HEK293 (cell line): ENCODE data around the gene LY6G5C.

Source experiments
- CTCF ChIA-PET: fragments of 350-600 bp; formaldehyde crosslinking; extraction: SDS; loops from one replicate; lab custom pipeline; 2021; ENCODE audit warnings: antibody characterized with exemption; lab: Yijun Ruan, JAX
- POLR2A ChIA-PET: fragments of 300-600 bp; formaldehyde crosslinking; extraction: SDS; loops from one replicate; lab custom pipeline; 2020; ENCODE audit warnings: antibody characterized with exemption, inconsistent platforms; lab: Yijun Ruan, JAX
- H3K27ac ChIP-seq: fragments of 200-500 bp; sonication (Bioruptor generic); 2 replicates; pipeline ENCODE4 v1.5.1; 2014; ENCODE audit warnings: low read depth, low read length, control low read depth, inconsistent platforms; ENCODE audit errors: extremely low read depth
- H3K36me3 ChIP-seq, 2 experiments: fragments of 200-500 bp in 1 of 2; sonication (Bioruptor generic) in 1 of 2; 1 replicate in 1 of 2; 2 replicates in 1 of 2; pipeline ENCODE4 v1.5.1; 2014 to 2017; ENCODE audit warnings: inconsistent platforms in 2 of 2, low read length in 2 of 2; ENCODE audit not compliant: control insufficient read depth in 2 of 2, insufficient read depth in 1 of 2
- H3K4me1 ChIP-seq: fragments of 200-500 bp; sonication (Bioruptor generic); 2 replicates; pipeline ENCODE4 v1.5.1; 2014; ENCODE audit warnings: mild to moderate bottlenecking, low read length, inconsistent platforms; ENCODE audit not compliant: control insufficient read depth, insufficient read depth
- H3K4me3 ChIP-seq: 2 replicates; pipeline ENCODE4 v1.5.1; 2011; ENCODE audit warnings: low read depth, mild to moderate bottlenecking, control low read depth, low read length, moderate library complexity
- H3K9me3 ChIP-seq: fragments of 200-500 bp; sonication (Bioruptor generic); 2 replicates; pipeline ENCODE4 v1.5.1; 2014; ENCODE audit warnings: low read depth, low read length, inconsistent platforms; ENCODE audit not compliant: control insufficient read depth, insufficient read depth
- HOXD13 ChIP-seq: sonication (generic); formaldehyde crosslinking; IDR thresholded peaks from 2 replicates; pipeline ENCODE4 v1.8.0; 2022; ENCODE audit warnings: missing genetic modification reagents, borderline replicate concordance
- KLF9 ChIP-seq: fragments of 450-650 bp; formaldehyde crosslinking; IDR thresholded peaks from 2 replicates; pipeline ENCODE4 v1.5.1; 2016; ENCODE audit warnings: missing biosample characterization, missing genetic modification characterization, low read depth
- MEIS1 ChIP-seq: sonication (generic); formaldehyde crosslinking; IDR thresholded peaks from 2 replicates; pipeline ENCODE4 v1.8.1; 2022; ENCODE audit warnings: missing genetic modification reagents, mild to moderate bottlenecking, borderline replicate concordance
- OSR2 ChIP-seq: fragments of 450-650 bp; formaldehyde crosslinking; IDR thresholded peaks from 2 replicates; pipeline ENCODE4 v1.5.1; 2016; ENCODE audit warnings: missing biosample characterization, missing genetic modification characterization
- SCRT2 ChIP-seq: fragments of 450-650 bp; formaldehyde crosslinking; IDR thresholded peaks from 2 replicates; pipeline ENCODE4 v1.5.1; 2016; ENCODE audit warnings: missing biosample characterization, missing genetic modification characterization
- ZBTB20 ChIP-seq: fragments of 450-650 bp; formaldehyde crosslinking; IDR thresholded peaks from 2 replicates; pipeline ENCODE4 v1.5.1; 2016; ENCODE audit warnings: missing biosample characterization, missing genetic modification characterization
- ZNF112 ChIP-seq: fragments of 450-650 bp; formaldehyde crosslinking; IDR thresholded peaks from 2 replicates; pipeline ENCODE4 v1.5.0; 2017; ENCODE audit warnings: missing biosample characterization, missing genetic modification characterization
- ZNF114 ChIP-seq: fragments of 450-650 bp; formaldehyde crosslinking; IDR thresholded peaks from 2 replicates; pipeline ENCODE4 v1.5.0; 2017; ENCODE audit warnings: missing biosample characterization, missing genetic modification characterization
- ZNF140 ChIP-seq: fragments of 450-650 bp; formaldehyde crosslinking; IDR thresholded peaks from 2 replicates; pipeline ENCODE4 v1.5.1; 2016; ENCODE audit warnings: missing biosample characterization, missing genetic modification characterization
- ZNF146 ChIP-seq: fragments of 450-650 bp; formaldehyde crosslinking; IDR thresholded peaks from 2 replicates; pipeline ENCODE4 v1.5.1; 2016; ENCODE audit warnings: missing biosample characterization, missing genetic modification characterization
- ZNF184 ChIP-seq: fragments of 450-650 bp; IDR thresholded peaks from 2 replicates; pipeline ENCODE4 v1.5.1; 2018; ENCODE audit warnings: missing biosample characterization, mild to moderate bottlenecking, missing genetic modification characterization
- ZNF221 ChIP-seq: fragments of 450-650 bp; formaldehyde crosslinking; IDR thresholded peaks from 2 replicates; pipeline ENCODE4 v1.5.1; 2017; ENCODE audit warnings: missing biosample characterization, missing genetic modification characterization, borderline replicate concordance
- ZNF341 ChIP-seq: fragments of 450-650 bp; formaldehyde crosslinking; IDR thresholded peaks from 2 replicates; pipeline ENCODE4; 2016; ENCODE audit warnings: low read depth, missing biosample characterization, missing genetic modification characterization
- ZNF362 ChIP-seq: fragments of 450-650 bp; formaldehyde crosslinking; IDR thresholded peaks from 2 replicates; pipeline ENCODE4 v1.5.1; 2016; ENCODE audit warnings: missing biosample characterization, missing genetic modification characterization
- ZNF404 ChIP-seq: fragments of 450-650 bp; formaldehyde crosslinking; IDR thresholded peaks from 2 replicates; pipeline ENCODE4 v1.5.1; 2017; ENCODE audit warnings: missing biosample characterization, missing genetic modification characterization
- ZNF513 ChIP-seq: fragments of 450-650 bp; IDR thresholded peaks from 2 replicates; pipeline ENCODE4 v1.5.1; 2018; ENCODE audit warnings: missing biosample characterization, missing genetic modification characterization
- ZNF529 ChIP-seq: fragments of 450-650 bp; formaldehyde crosslinking; IDR thresholded peaks from 2 replicates; pipeline ENCODE4 v1.5.1; 2017; ENCODE audit warnings: missing genetic modification characterization, missing biosample characterization; ENCODE audit not compliant: insufficient replicate concordance
- ZNF561 ChIP-seq: fragments of 450-650 bp; IDR thresholded peaks from 2 replicates; pipeline ENCODE4 v1.5.1; 2018; ENCODE audit warnings: missing biosample characterization, missing genetic modification characterization, borderline replicate concordance
- ZNF621 ChIP-seq: fragments of 450-650 bp; formaldehyde crosslinking; IDR thresholded peaks from 2 replicates; pipeline ENCODE4 v1.5.1; 2017; ENCODE audit warnings: missing biosample characterization, missing genetic modification characterization
- ZNF677 ChIP-seq: fragments of 450-650 bp; IDR thresholded peaks from 2 replicates; pipeline ENCODE4 v1.5.0; 2018; ENCODE audit warnings: missing biosample characterization, mild to moderate bottlenecking, missing genetic modification characterization, moderate library complexity
- ZNF707 ChIP-seq: fragments of 450-650 bp; formaldehyde crosslinking; IDR thresholded peaks from 2 replicates; pipeline ENCODE4 v1.5.1; 2016; ENCODE audit warnings: missing biosample characterization, missing genetic modification characterization
- ZNF776 ChIP-seq: fragments of 450-650 bp; formaldehyde crosslinking; IDR thresholded peaks from 2 replicates; pipeline ENCODE4 v1.5.0; 2017; ENCODE audit warnings: missing biosample characterization, missing genetic modification characterization, borderline replicate concordance
- ZSCAN16 ChIP-seq: fragments of 450-650 bp; formaldehyde crosslinking; IDR thresholded peaks from 2 replicates; pipeline ENCODE4 v1.5.1; 2016; ENCODE audit warnings: missing biosample characterization, missing genetic modification characterization
- ZSCAN18 ChIP-seq: fragments of 450-650 bp; formaldehyde crosslinking; IDR thresholded peaks from 2 replicates; pipeline ENCODE4 v1.5.1; 2016; ENCODE audit warnings: missing biosample characterization, missing genetic modification characterization
- ZSCAN4 ChIP-seq: fragments of 450-650 bp; formaldehyde crosslinking; IDR thresholded peaks from 2 replicates; pipeline ENCODE4 v1.5.1; 2017; ENCODE audit warnings: missing biosample characterization, missing genetic modification characterization
- TF ChIP-seq, protein P1 (sequence below): fragments of 450-650 bp; formaldehyde crosslinking; IDR thresholded peaks from 2 replicates; pipeline ENCODE4 v1.5.1; 2016; ENCODE audit warnings: missing biosample characterization, missing genetic modification characterization
- TF ChIP-seq, protein P2 (sequence below): IDR thresholded peaks from 2 replicates; pipeline ENCODE4 v1.6.1; 2011; ENCODE audit warnings: mild to moderate bottlenecking, low read depth, low read length, borderline replicate concordance

The LY6G5C gene

GRCh38 chr6:31692886-31693285, 12.0 kb upstream of the LY6G5C start:
- Histone ChIP-seq H3K36me3 (peaks cover 0 to 73% of the 10 kb centered on the region in 2 experiments; a peak in 2 of 3 replicates), H3K4me1 (no peaks in the 10 kb centered on the region), H3K9me3 (no peaks in the 10 kb centered on the region), H3K4me3 (no peak overlapping the region), H3K27ac (no peak overlapping the region)
- no peak for TF ChIP-seq ZSCAN16 (tag by site-specific recombination)
- no peak for TF ChIP-seq ZSCAN18 (tag by site-specific recombination)
- TF ChIP-seq ZNF707 (tag by site-specific recombination), result no peak
- no peak for TF ChIP-seq SCRT2
- no peak for TF ChIP-seq ZNF146 (tag by site-specific recombination)
- no peak for TF ChIP-seq ZNF621 (tag by site-specific recombination)
- TF ChIP-seq ZSCAN4 (tag by site-specific recombination), result no peak
- TF ChIP-seq ZNF140, result no peak
- no peak for TF ChIP-seq ZNF221
- no peak for TF ChIP-seq ZNF513 (tag by site-specific recombination)
- no peak for TF ChIP-seq ZNF341 (tag by site-specific recombination)
- no peak for TF ChIP-seq KLF9 (tag by site-specific recombination)
- no peak for TF ChIP-seq ZNF776 (tag by site-specific recombination)
- TF ChIP-seq ZNF677 (tag by site-specific recombination), result no peak
- TF ChIP-seq OSR2 (tag by site-specific recombination), result no peak
- no peak for TF ChIP-seq ZNF529 (tag by site-specific recombination)
- no peak for TF ChIP-seq ZNF112 (tag by site-specific recombination)
- ChIA-PET POLR2A (interaction anchor here (1.0 to 4.0 kb wide), 5 partner anchors 10 to 142 kb away, joined by 3 to 30 read pairs (median 6); partner anchors contain the start of genes ABHD16A and HSPA1B), CTCF (interaction anchor here (0.6 to 4.6 kb wide), 4 partner anchors 9 to 94 kb away, joined by 3 to 24 read pairs (median 6); partner anchors contain the start of gene LY6G5C)

- no peak overlapping the region for H3K4me3 ChIP-seq
- H3K9me3 ChIP-seq, result no peaks in the 10 kb centered on the region
- no peak overlapping the region for H3K27ac ChIP-seq
- no peaks in the 10 kb centered on the region for H3K4me1 ChIP-seq
- H3K36me3 ChIP-seq, result peaks cover 0 to 73% of the 10 kb centered on the region in 2 experiments; a peak in 2 of 3 replicates
- ChIA-PET POLR2A (interaction anchor here (0.5 to 4.0 kb wide), 5 partner anchors 11 to 143 kb away, joined by 3 to 30 read pairs (median 6); partner anchors contain the start of genes ABHD16A and HSPA1B), CTCF (interaction anchor here (0.6 to 4.6 kb wide), 5 partner anchors 9 to 119 kb away, joined by 3 to 24 read pairs (median 4); partner anchors contain the start of gene LY6G5C)
- TF ChIP-seq MEIS1 (CRISPR knock-in tag) (no peak), ZBTB20 (tag by site-specific recombination) (no peak), ZNF561 (tag by site-specific recombination) (no peak), ZNF404 (tag by site-specific recombination) (no peak), ZNF114 (tag by site-specific recombination) (no peak), HOXD13 (CRISPR knock-in tag) (no peak), ZNF362 (tag by site-specific recombination) (no peak), ZNF184 (tag by site-specific recombination) (no peak)
- TF ChIP-seq, protein P1, sequence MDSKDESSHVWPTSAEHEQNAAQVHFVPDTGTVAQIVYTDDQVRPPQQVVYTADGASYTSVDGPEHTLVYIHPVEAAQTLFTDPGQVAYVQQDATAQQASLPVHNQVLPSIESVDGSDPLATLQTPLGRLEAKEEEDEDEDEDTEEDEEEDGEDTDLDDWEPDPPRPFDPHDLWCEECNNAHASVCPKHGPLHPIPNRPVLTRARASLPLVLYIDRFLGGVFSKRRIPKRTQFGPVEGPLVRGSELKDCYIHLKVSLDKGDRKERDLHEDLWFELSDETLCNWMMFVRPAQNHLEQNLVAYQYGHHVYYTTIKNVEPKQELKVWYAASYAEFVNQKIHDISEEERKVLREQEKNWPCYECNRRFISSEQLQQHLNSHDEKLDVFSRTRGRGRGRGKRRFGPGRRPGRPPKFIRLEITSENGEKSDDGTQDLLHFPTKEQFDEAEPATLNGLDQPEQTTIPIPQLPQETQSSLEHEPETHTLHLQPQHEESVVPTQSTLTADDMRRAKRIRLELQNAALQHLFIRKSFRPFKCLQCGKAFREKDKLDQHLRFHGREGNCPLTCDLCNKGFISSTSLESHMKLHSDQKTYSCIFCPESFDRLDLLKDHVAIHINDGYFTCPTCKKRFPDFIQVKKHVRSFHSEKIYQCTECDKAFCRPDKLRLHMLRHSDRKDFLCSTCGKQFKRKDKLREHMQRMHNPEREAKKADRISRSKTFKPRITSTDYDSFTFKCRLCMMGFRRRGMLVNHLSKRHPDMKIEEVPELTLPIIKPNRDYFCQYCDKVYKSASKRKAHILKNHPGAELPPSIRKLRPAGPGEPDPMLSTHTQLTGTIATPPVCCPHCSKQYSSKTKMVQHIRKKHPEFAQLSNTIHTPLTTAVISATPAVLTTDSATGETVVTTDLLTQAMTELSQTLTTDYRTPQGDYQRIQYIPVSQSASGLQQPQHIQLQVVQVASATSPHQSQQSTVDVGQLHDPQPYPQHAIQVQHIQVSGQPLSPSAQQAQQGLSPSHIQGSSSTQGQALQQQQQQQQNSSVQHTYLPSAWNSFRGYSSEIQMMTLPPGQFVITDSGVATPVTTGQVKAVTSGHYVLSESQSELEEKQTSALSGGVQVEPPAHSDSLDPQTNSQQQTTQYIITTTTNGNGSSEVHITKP, result no peak
- TF ChIP-seq, protein P2, sequence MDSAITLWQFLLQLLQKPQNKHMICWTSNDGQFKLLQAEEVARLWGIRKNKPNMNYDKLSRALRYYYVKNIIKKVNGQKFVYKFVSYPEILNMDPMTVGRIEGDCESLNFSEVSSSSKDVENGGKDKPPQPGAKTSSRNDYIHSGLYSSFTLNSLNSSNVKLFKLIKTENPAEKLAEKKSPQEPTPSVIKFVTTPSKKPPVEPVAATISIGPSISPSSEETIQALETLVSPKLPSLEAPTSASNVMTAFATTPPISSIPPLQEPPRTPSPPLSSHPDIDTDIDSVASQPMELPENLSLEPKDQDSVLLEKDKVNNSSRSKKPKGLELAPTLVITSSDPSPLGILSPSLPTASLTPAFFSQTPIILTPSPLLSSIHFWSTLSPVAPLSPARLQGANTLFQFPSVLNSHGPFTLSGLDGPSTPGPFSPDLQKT, result no peak
These were observed 11.5 kb upstream of the LY6G5C start for GRCh38 chr6:31692353-31692752.
